Caco-2 (cell line): ENCODE measurements around the gene UFM1. TPM values are rescaled to one million over a fixed set of nuclear protein-coding genes. Genes with fewer than 3 reads are reported as not detected.
A peak's percentile ranks its signal among the peaks of the same experiment; 100 is the strongest.

Experiments
- BruUV-seq: library from RNA; stranded (reverse); fragments of 400-500 nt; replicated peaks from 2 replicates; lab custom pipeline; 2021; lab: Mats Ljungman, UMichigan
- CTCF ChIA-PET: fragments of 300-600 bp; sonication (Branson Sonifier 250); formaldehyde crosslinking; loops from one replicate; lab custom pipeline; 2022; ENCODE audit warnings: antibody characterized with exemption; lab: Charles Lee
- POLR2A ChIA-PET: fragments of 300-600 bp; sonication (Branson Sonifier 250); formaldehyde crosslinking; loops from one replicate; lab custom pipeline; 2022; ENCODE audit warnings: antibody characterized with exemption; lab: Charles Lee
- DNase-seq, 2 experiments: peaks; one replicate each; pipeline versions ENCODE4 v3.0.0 to v3.0.0-alpha.2; 2020 to 2022
- H3K27me3 ChIP-seq: replicated peaks from 2 replicates; pipeline ENCODE4 v1.6.0; 2011; ENCODE audit warnings: low read length; ENCODE audit not compliant: control insufficient read depth, insufficient read depth
- H3K36me3 ChIP-seq: 2 replicates; pipeline ENCODE4 v1.5.1; 2011; ENCODE audit warnings: low read length; ENCODE audit not compliant: control insufficient read depth, insufficient read depth
- H3K4me1 ChIP-seq: fragments of 250-450 bp; sonication (Bioruptor Pico); 2 replicates; pipeline ENCODE4 v1.5.1; 2020; ENCODE audit warnings: mild to moderate bottlenecking
- H3K4me3 ChIP-seq: 2 replicates; pipeline ENCODE4 v1.5.1; 2011; ENCODE audit warnings: low read depth, mild to moderate bottlenecking, control low read depth, low read length
- H3K9me3 ChIP-seq: fragments of 250-450 bp; sonication (Bioruptor Pico); 2 replicates; pipeline ENCODE4 v1.5.1; 2020; ENCODE audit warnings: mild to moderate bottlenecking, moderate library complexity
- H3K27ac Mint-ChIP-seq: one replicate; pipeline ENCODE4 v1.8.0; 2022; ENCODE audit warnings: mixed read lengths; ENCODE audit not compliant: unreplicated experiment
- H3K27me3 Mint-ChIP-seq: one replicate; pipeline ENCODE4 v1.8.0; 2022; ENCODE audit warnings: mixed read lengths; ENCODE audit not compliant: insufficient read depth, unreplicated experiment
- H3K36me3 Mint-ChIP-seq: one replicate; pipeline ENCODE4 v1.8.0; 2022; ENCODE audit warnings: mild to moderate bottlenecking, mixed read lengths; ENCODE audit not compliant: insufficient read depth, unreplicated experiment
- H3K4me1 Mint-ChIP-seq: one replicate; pipeline ENCODE4 v1.8.0; 2022; ENCODE audit warnings: low read depth, mixed read lengths; ENCODE audit not compliant: unreplicated experiment
- H3K4me3 Mint-ChIP-seq: one replicate; pipeline ENCODE4 v1.8.0; 2022; ENCODE audit warnings: mild to moderate bottlenecking, moderate library complexity, mixed read lengths; ENCODE audit not compliant: unreplicated experiment
- H3K9me3 Mint-ChIP-seq: one replicate; pipeline ENCODE4 v1.8.0; 2022; ENCODE audit warnings: mixed read lengths; ENCODE audit not compliant: unreplicated experiment
- CTCF ChIP-seq, 2 experiments: fragments of 200-600 bp in 1 of 2; IDR thresholded peaks; 1 replicate in 1 of 2; 2 replicates in 1 of 2; pipeline versions ENCODE4 v1.5.1 to v1.8.0; 2011 to 2022; ENCODE audit warnings: antibody characterized with exemption in 1 of 2, control low read depth in 1 of 2, inconsistent platforms in 1 of 2, low read depth in 1 of 2, low read length in 1 of 2, mild to moderate bottlenecking in 1 of 2, moderate library complexity in 1 of 2; ENCODE audit not compliant: insufficient read depth in 1 of 2, severe bottlenecking in 1 of 2, unreplicated experiment in 1 of 2
- intact Hi-C: fragments of 100-400 bp; cut with micrococcal nuclease; formaldehyde crosslinking; loops from one replicate; pipeline ENCODE4 v1.10.0; 2022; ENCODE audit not compliant: unreplicated experiment
- total RNA-seq: library from RNA; stranded (reverse); gene quantifications from 2 replicates; pipeline ENCODE4 v1.2.3, GENCODE V29; 2022

Gene UFM1
- total RNA-seq, 1 experiment from 2014 or later: 106 TPM

DNA sequence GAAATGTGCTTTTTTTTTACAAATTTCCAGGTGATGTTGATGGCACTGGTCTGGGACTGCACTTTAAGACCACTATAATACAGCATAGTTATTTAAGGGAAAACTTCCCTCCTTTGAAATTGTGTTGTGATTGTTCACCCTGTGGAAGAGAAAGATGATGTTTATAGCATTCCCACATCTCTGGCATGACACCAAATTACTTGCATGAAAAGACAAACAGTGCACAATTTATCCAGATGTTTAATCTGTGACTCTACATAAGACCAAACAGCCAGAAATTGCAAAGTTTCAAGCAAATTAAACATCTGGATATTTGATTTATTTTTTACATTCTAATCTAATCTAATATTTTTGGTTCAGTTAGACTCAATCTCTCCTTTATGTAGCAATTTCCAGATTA, 51.6 kb downstream of the UFM1 start:
- Histone ChIP-seq H3K9me3 (no peaks in the 10 kb centered on the region), H3K27me3 (no peaks in the 10 kb centered on the region), H3K4me3 (no peak overlapping the region), H3K36me3 (no peaks in the 10 kb centered on the region), H3K4me1 (no peaks in the 10 kb centered on the region)
- Mint-ChIP-seq H3K9me3 (peaks cover 25% of the 10 kb centered on the region), H3K4me3 (no peak overlapping the region), H3K36me3 (no peaks in the 10 kb centered on the region), H3K27me3 (no peaks in the 10 kb centered on the region), H3K27ac (no peak overlapping the region), H3K4me1 (peaks cover 17% of the 10 kb centered on the region)
- ChIA-PET POLR2A (no interaction called here), CTCF (no interaction called here)
- intact Hi-C loops: no loop called here
- DNase-seq: no peak
- BruUV-seq: no TSS peak
- TF ChIP-seq CTCF (IDR thresholded peaks at IDR 0.05; ENCODE audit: insufficient read depth in 1 of 2, low read depth in 1 of 2, low read length in 1 of 2, severe bottlenecking in 1 of 2, unreplicated experiment in 1 of 2): no peak

DNA sequence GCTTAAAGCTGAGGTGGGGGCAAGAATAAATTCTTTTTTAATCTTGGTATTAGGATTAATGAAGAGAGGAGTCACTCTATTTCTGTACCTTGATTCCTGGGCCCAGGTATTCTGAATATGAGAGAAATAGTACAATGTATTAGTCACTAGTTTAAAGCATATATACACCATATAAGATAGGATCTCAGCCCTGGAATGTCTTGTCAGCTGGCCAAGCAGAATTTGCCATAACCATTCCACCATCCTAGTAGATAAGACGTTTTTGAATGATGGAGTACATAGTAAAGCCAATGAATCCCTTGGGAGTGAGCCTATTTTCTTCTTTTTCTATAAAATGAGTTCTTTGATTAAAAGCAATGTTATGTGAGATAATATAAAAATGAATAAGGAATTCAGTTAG, 55.6 kb downstream of the UFM1 start:
- DNase-seq: no peak
- no peak overlapping the region for H3K4me3 ChIP-seq
- Mint-ChIP-seq H3K27me3 (no peaks in the 10 kb centered on the region), H3K9me3 (peaks cover 25% of the 10 kb centered on the region), H3K4me1 (peaks cover 10% of the 10 kb centered on the region), H3K36me3 (no peaks in the 10 kb centered on the region), H3K4me3 (no peak overlapping the region), H3K27ac (no peak overlapping the region)
- intact Hi-C loops: no loop called here
- ChIA-PET POLR2A (no interaction called here), CTCF (no interaction called here)
- no peak for TF ChIP-seq CTCF (IDR thresholded peaks at IDR 0.05; ENCODE audit: insufficient read depth in 1 of 2, low read depth in 1 of 2, low read length in 1 of 2, severe bottlenecking in 1 of 2, unreplicated experiment in 1 of 2)
- no peaks in the 10 kb centered on the region for H3K4me1 ChIP-seq
- H3K36me3 ChIP-seq: no peaks in the 10 kb centered on the region
- no TSS peak for BruUV-seq
- no peaks in the 10 kb centered on the region for H3K27me3 ChIP-seq
- H3K9me3 ChIP-seq: 0 out of 2 replicates have a peak, but pooled peaks cover 4% of the 10 kb centered on the region

- H3K4me1 ChIP-seq: no peaks in the 10 kb centered on the region
- intact Hi-C loops: loop anchor here (2.0 to 10.0 kb wide), 3 partner anchors 15 to 355 kb away; no protein-coding TSS in a partner anchor
- Mint-ChIP-seq H3K4me1 (no peaks in the 10 kb centered on the region), H3K9me3 (peaks cover 8% of the 10 kb centered on the region), H3K4me3 (no peak overlapping the region), H3K27me3 (no peaks in the 10 kb centered on the region), H3K27ac (no peak overlapping the region), H3K36me3 (no peaks in the 10 kb centered on the region)
- DNase-seq: peak in 1 of 2 experiments; percentile 21
- CTCF ChIA-PET: no interaction called here
- POLR2A ChIA-PET: no interaction called here
- no TSS peak for BruUV-seq
- peaks cover 4% of the 10 kb centered on the region; the same call in 1 of the 2 replicates for H3K9me3 ChIP-seq
- no peaks in the 10 kb centered on the region for H3K27me3 ChIP-seq
- H3K4me3 ChIP-seq: no peak overlapping the region
- H3K36me3 ChIP-seq: no peaks in the 10 kb centered on the region
- TF ChIP-seq CTCF (IDR thresholded peaks at IDR 0.05; ENCODE audit: insufficient read depth in 1 of 2, low read depth in 1 of 2, low read length in 1 of 2, severe bottlenecking in 1 of 2, unreplicated experiment in 1 of 2): no peak
Measured at GRCh38 chr13:38409771-38410170, 60.1 kb downstream of the UFM1 start.
